A673 (cell line): ENCODE data around the gene WDR72. TPM values are rescaled to one million over a fixed set of nuclear protein-coding genes. Genes with fewer than 3 reads are reported as not detected.
"Not testable (repeated sequence)": the region's sequence is repeated elsewhere in the genome, so short reads cannot be mapped to it uniquely, and the experiment has no call there.

ENCODE experiments used
- BruUV-seq: library from RNA; stranded (reverse); fragments of 400-500 nt; replicated peaks from 2 replicates; lab custom pipeline; 2021; lab: Mats Ljungman, UMichigan
- CTCF ChIA-PET: fragments of 300-600 bp; sonication (Branson Sonifier 250); formaldehyde crosslinking; loops from one replicate; lab custom pipeline; 2022; ENCODE audit warnings: antibody characterized with exemption; lab: Charles Lee
- POLR2A ChIA-PET: fragments of 300-600 bp; sonication (Branson Sonifier 250); formaldehyde crosslinking; loops from one replicate; lab custom pipeline; 2022; ENCODE audit warnings: antibody characterized with exemption; ENCODE audit not compliant: low non-redundant PET; lab: Charles Lee
- DNase-seq: peaks from one replicate; pipeline ENCODE4 v3.0.0-alpha.2; 2015; ENCODE audit warnings: low spot score
- H3K27ac ChIP-seq: fragments of 200-600 bp; sonication (generic); 2 replicates; pipeline ENCODE4 v1.5.1; 2016; ENCODE audit warnings: mixed run types, low read depth, mild to moderate bottlenecking, mixed read lengths, antibody characterized with exemption, low read length; ENCODE audit not compliant: poor library complexity, severe bottlenecking
- H3K27me3 ChIP-seq: fragments of 200-600 bp; sonication (generic); replicated peaks from 2 replicates; pipeline ENCODE4 v1.6.1; 2017; ENCODE audit warnings: mixed run types, low read depth, mild to moderate bottlenecking, mixed read lengths, antibody characterized with exemption, low read length; ENCODE audit not compliant: insufficient read depth, poor library complexity
- H3K36me3 ChIP-seq: fragments of 200-600 bp; sonication (generic); 2 replicates; pipeline ENCODE4 v1.6.1; 2016; ENCODE audit warnings: mixed run types, mild to moderate bottlenecking, mixed read lengths, antibody characterized with exemption, low read length; ENCODE audit not compliant: insufficient read depth, poor library complexity, severe bottlenecking
- H3K4me1 ChIP-seq: fragments of 200-600 bp; sonication (generic); 2 replicates; pipeline ENCODE4 v1.6.1; 2017; ENCODE audit warnings: mixed run types, mild to moderate bottlenecking, mixed read lengths, antibody characterized with exemption, low read length; ENCODE audit not compliant: insufficient read depth, poor library complexity, severe bottlenecking
- H3K4me3 ChIP-seq: fragments of 200-600 bp; sonication (generic); 2 replicates; pipeline ENCODE4 v1.5.1; 2016; ENCODE audit warnings: low read depth, mixed run types, mild to moderate bottlenecking, mixed read lengths, low read length; ENCODE audit not compliant: poor library complexity, severe bottlenecking
- H3K9me3 ChIP-seq: fragments of 200-600 bp; sonication (generic); 2 replicates; pipeline ENCODE4 v1.6.1; 2016; ENCODE audit warnings: mixed run types, low read depth, mild to moderate bottlenecking, mixed read lengths, antibody characterized with exemption, low read length; ENCODE audit not compliant: poor library complexity, severe bottlenecking
- EZH2 ChIP-seq: fragments of 200-600 bp; sonication (generic); IDR thresholded peaks from 2 replicates; pipeline ENCODE4 v1.6.1; 2017; ENCODE audit warnings: borderline replicate concordance, low read depth, mild to moderate bottlenecking, mixed read lengths, antibody characterized with exemption, low read length; ENCODE audit not compliant: poor library complexity, severe bottlenecking
- intact Hi-C: fragments of 100-400 bp; cut with micrococcal nuclease; formaldehyde crosslinking; loops from one replicate; pipeline ENCODE4 v1.10.0; 2022; ENCODE audit not compliant: unreplicated experiment
- total RNA-seq: library from RNA; stranded (reverse); gene quantifications from 2 replicates; pipeline ENCODE4 v1.2.3, GENCODE V29; 2021
- TF ChIP-seq, protein P1 (sequence below): fragments of 300-800, 200-600 bp; sonication (generic); conservative IDR thresholded peaks from 2 replicates; pipeline ENCODE4 v1.5.1; 2017; ENCODE audit warnings: low read depth, mild to moderate bottlenecking, antibody characterized with exemption, low read length, moderate library complexity, mixed read lengths

Gene WDR72
- total RNA-seq, 1 experiment from 2014 or later = not detected

GRCh38 chr15:53694476-53694874, 65.0 kb downstream of the WDR72 start:
- TF ChIP-seq, protein P1, sequence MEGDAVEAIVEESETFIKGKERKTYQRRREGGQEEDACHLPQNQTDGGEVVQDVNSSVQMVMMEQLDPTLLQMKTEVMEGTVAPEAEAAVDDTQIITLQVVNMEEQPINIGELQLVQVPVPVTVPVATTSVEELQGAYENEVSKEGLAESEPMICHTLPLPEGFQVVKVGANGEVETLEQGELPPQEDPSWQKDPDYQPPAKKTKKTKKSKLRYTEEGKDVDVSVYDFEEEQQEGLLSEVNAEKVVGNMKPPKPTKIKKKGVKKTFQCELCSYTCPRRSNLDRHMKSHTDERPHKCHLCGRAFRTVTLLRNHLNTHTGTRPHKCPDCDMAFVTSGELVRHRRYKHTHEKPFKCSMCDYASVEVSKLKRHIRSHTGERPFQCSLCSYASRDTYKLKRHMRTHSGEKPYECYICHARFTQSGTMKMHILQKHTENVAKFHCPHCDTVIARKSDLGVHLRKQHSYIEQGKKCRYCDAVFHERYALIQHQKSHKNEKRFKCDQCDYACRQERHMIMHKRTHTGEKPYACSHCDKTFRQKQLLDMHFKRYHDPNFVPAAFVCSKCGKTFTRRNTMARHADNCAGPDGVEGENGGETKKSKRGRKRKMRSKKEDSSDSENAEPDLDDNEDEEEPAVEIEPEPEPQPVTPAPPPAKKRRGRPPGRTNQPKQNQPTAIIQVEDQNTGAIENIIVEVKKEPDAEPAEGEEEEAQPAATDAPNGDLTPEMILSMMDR = no peak
- no peak for TF ChIP-seq EZH2
- intact Hi-C loops = no loop called here
- Histone ChIP-seq H3K27me3 (no peaks in the 10 kb centered on the region), H3K36me3 (no peaks in the 10 kb centered on the region), H3K27ac (no peak overlapping the region), H3K4me3 (no peak overlapping the region), H3K9me3 (no peaks in the 10 kb centered on the region), H3K4me1 (no peaks in the 10 kb centered on the region)
- no peak for DNase-seq
- no TSS peak for BruUV-seq
- CTCF ChIA-PET = no interaction called here
- POLR2A ChIA-PET = no interaction called here

DNA sequence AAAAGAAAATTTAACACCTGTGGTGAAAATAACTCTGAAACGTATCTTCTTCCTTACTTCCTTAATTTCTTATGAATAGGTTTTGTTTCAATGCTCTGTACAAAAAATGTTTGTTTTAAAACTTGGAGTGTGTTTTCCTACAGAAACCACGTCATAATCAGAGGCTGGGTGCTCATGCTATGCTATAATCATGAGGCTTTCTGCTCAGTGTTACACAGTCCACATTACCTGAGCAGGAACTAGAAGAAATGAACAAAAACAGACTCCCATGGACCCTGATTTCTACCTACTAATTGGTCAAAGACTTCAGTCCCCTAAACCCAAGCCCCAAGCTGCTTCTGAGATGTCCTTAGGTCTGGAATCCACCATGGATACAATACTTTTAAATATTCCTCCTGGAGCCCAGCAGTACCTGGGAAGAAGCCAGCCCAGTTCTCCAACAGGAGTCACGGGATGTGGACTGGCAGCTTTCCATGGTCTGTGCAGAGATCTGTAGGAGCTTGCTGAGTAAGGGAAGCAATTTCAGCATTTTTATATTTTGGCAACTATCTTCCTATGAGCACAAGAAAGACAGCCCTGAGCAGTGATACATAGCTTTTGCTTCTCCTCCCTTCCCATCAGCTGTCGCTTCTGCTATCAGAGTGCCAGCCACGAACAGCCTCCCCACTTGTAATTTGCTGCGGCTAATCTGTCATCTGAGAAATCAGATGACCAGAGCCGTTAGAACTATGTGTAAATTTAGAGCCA, 65.6 kb downstream of the WDR72 start:
- Histone ChIP-seq H3K4me1 (no peaks in the 10 kb centered on the region), H3K27me3 (no peaks in the 10 kb centered on the region), H3K9me3 (no peaks in the 10 kb centered on the region), H3K27ac (no peak overlapping the region), H3K4me3 (no peak overlapping the region), H3K36me3 (no peaks in the 10 kb centered on the region)
- TF ChIP-seq, protein P1 = no peak
- no peak for TF ChIP-seq EZH2
- CTCF ChIA-PET = no interaction called here
- BruUV-seq = no TSS peak
- POLR2A ChIA-PET = no interaction called here
- no peak for DNase-seq
- intact Hi-C loops = no loop called here

GRCh38 chr15:53684162-53684561, 75.3 kb downstream of the WDR72 start:
- H3K27me3 ChIP-seq, H3K27ac ChIP-seq, DNase-seq, CTCF ChIA-PET, BruUV-seq, H3K4me3 ChIP-seq, H3K9me3 ChIP-seq, POLR2A ChIA-PET, H3K4me1 ChIP-seq, H3K36me3 ChIP-seq, intact Hi-C loops: not testable (repeated sequence)

DNA sequence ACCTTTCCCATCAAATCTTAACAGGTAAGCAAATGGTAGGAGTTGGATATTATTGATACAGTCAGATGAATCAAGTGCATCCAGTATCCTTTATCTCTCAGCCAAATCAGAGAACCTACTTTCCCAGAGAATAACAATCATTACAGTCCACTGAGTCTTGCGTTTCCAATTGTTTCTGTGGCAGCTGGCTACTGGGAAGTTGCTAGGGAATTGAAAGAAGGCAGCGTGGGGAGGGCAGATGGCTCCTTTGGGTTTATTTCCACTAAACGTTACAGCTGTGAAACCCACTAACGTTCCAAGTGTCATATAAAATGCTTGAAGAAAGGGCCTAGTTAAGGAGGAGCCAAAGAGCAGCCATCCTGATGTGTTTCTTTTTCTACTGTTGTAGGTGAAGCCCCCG, 78.4 kb downstream of the WDR72 start:
- no peaks in the 10 kb centered on the region for H3K9me3 ChIP-seq
- BruUV-seq = no TSS peak
- no peaks in the 10 kb centered on the region for H3K4me1 ChIP-seq
- no peak for DNase-seq
- ChIA-PET POLR2A (no interaction called here), CTCF (no interaction called here)
- no peak overlapping the region for H3K4me3 ChIP-seq
- H3K36me3 ChIP-seq = no peaks in the 10 kb centered on the region
- intact Hi-C loops = no loop called here
- no peak overlapping the region for H3K27ac ChIP-seq
- no peaks in the 10 kb centered on the region for H3K27me3 ChIP-seq
- TF ChIP-seq, protein P1 = no peak
- TF ChIP-seq EZH2 = no peak
